Fibroblast of villous mesenchyme (primary cell): Measurements from ENCODE around the gene PSMA5. TPM values are rescaled to one million over a fixed set of nuclear protein-coding genes. Genes with fewer than 3 reads are reported as not detected.
A peak's percentile ranks its signal among the peaks of the same experiment; 100 is the strongest.

Experiments used
- DNase-seq: peaks from one replicate; pipeline ENCODE4 v3.0.0-alpha.2; 2010; ENCODE audit warnings: low read depth
- H3K4me3 ChIP-seq: 2 replicates; pipeline ENCODE4 v1.5.1; 2011; ENCODE audit warnings: low read depth, mild to moderate bottlenecking, low read length
- total RNA-seq: library from RNA; depleted of rRNA; stranded (reverse); fragments of >200 nt; gene quantifications from 2 replicates; pipeline ENCODE4 v1.2.3, GENCODE V29; 2012
- TF ChIP-seq, protein P1 (sequence below): IDR thresholded peaks from 2 replicates; pipeline ENCODE4 v1.5.1; 2012; ENCODE audit warnings: low read depth, mild to moderate bottlenecking, low read length; ENCODE audit not compliant: insufficient read depth

PSMA5 gene
- total RNA-seq, 1 donor, result 119 TPM

DNA sequence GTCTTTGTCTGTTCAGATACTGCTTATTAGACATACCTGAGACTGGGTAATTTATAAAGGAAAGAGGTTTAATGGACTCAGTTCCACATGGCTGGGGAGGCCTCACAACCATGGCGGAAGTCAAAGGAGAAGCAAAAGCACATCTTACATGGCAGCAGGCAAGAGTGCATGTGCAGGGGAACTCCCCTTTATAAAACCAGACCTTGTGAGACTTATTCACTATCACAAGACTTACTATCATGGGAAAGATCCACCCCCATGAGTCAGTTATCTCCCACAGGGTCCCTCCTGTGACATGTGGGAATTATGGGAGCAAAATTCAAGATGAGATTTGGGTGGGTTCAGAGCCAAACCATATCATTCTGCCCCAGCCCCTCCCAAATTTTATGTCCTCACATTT is 7.1 kb upstream of the PSMA5 start:
- TF ChIP-seq, protein P1, sequence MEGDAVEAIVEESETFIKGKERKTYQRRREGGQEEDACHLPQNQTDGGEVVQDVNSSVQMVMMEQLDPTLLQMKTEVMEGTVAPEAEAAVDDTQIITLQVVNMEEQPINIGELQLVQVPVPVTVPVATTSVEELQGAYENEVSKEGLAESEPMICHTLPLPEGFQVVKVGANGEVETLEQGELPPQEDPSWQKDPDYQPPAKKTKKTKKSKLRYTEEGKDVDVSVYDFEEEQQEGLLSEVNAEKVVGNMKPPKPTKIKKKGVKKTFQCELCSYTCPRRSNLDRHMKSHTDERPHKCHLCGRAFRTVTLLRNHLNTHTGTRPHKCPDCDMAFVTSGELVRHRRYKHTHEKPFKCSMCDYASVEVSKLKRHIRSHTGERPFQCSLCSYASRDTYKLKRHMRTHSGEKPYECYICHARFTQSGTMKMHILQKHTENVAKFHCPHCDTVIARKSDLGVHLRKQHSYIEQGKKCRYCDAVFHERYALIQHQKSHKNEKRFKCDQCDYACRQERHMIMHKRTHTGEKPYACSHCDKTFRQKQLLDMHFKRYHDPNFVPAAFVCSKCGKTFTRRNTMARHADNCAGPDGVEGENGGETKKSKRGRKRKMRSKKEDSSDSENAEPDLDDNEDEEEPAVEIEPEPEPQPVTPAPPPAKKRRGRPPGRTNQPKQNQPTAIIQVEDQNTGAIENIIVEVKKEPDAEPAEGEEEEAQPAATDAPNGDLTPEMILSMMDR, result no peak
- H3K4me3 ChIP-seq, result no peak overlapping the region
- DNase-seq, result no peak

DNA sequence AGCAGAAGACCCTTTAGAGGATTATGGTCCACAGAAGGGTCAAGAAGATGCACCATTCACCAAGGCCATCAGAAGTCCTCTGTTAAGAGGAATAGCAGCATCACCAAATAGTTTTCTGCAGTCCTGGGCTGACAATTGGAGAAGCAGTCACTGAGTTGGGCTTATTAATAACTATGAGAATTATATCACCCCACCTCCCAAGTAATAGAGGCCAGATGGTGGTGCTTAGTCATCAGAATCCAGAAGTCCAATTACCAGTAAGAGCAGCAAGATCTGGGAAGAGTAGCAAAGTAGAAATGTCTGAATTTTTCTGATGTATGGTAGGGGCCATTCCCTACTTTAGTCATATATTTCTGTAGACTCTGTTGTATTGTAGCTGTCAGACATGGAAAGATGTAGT is 6.1 kb upstream of the PSMA5 start:
- TF ChIP-seq, protein P1, result no peak
- no peak overlapping the region for H3K4me3 ChIP-seq
- DNase-seq, result no peak

DNA sequence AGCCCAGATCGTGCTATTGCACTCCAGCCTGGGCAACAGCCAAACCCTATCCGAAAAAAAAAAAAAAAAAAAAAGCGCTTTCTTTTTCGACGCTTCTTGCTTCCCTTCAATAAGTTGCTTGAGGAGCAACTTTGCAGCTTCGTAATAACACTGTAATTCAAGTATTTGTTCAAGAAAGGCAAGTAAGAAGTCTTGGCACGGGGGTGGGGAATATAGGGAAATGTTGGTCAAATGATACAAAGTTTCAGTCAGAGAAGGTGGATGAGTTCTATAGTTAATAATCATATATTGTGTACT is 871 bp upstream of the PSMA5 start:
- H3K4me3 ChIP-seq, result peak overlapping the region; percentile 88
- peak; percentile 32 for DNase-seq
- TF ChIP-seq, protein P1, result no peak

DNA sequence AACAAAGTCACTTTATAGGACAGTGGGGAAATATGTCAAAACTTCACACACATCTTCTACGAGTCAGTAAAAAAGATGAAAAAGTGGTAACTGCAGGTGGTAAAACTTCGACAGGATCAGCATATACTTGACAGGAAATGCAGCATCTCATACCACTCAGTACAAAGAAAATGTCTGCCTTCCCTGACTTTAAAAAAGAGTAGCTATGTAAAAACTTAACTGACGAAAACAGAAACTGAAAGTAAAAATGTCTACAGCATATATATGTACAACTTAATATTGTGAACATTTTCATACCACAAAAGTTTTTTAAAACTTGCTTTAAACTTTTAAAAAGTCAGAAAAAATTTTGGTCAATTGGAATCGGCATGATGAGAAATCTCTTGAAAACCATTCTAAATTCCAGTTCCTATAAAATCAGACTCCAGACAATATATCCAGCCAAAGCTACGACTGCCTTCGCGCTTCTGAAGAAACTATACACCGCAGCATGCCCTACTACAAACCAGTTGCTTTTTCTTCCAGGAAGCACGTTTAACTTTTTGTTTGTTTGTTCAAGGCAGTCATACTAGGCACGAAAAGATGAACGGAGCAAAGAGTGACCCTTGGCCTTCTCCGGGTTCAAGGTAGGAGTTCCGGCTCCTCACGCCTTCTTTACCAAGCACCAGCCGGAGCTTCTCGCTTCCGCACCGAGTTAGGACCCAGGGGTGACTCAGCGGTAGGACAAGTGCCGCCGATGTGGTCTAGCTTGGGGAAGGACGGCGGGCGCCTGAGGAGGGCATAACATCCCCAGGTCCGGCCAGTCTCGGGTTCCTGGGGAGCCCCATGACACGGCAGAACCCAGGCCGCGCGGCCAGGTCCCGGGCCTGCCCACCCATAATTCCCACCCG is 612 bp downstream of the PSMA5 start:
- TF ChIP-seq, protein P1, result no peak
- H3K4me3 ChIP-seq, result peak overlapping the region; percentile 88
- peak; percentile 70 for DNase-seq

DNA sequence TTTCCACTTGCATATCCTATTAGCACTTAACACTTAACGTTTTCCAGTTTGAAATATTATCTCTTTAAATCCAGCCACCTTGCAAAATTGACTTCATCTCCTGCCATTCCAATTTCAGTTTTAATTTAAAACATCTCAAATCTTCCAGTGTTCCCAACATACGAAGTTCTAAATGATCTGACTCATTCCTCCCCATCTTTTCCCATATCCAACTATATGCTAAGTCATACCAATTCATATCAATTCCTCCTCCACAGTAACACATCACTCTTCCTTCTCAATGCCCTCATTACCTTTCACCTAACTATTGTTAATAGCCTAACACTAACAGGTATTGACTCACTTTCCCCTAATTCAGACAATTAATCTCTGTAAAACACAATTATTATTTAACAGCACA is 2.8 kb downstream of the PSMA5 start:
- H3K4me3 ChIP-seq, result no peak overlapping the region

DNA sequence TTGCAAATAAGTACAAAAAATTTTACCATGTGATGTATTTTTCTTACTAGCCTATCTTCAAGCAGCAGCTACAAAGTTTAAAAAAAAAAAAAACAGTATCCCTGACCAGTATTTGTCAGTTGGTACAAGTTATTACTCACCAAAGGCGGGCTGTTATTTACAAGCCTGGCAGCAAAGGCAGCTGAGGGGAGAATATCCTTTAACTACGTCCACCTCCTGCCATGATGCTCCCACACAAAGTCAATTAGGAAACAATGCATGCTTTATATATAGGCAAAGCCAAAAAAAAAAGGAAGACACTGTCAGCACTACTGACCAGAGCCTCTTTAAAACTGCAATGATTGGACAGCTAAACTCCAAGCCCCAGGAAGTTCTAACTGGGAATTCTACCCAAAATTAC is 13.7 kb downstream of the PSMA5 start:
- TF ChIP-seq, protein P1, result no peak
- DNase-seq, result no peak
- H3K4me3 ChIP-seq, result no peak overlapping the region

More for the DNA sequence above, 2.8 kb downstream of the PSMA5 start:
- DNase-seq, result no peak
- TF ChIP-seq, protein P1, result no peak

DNA sequence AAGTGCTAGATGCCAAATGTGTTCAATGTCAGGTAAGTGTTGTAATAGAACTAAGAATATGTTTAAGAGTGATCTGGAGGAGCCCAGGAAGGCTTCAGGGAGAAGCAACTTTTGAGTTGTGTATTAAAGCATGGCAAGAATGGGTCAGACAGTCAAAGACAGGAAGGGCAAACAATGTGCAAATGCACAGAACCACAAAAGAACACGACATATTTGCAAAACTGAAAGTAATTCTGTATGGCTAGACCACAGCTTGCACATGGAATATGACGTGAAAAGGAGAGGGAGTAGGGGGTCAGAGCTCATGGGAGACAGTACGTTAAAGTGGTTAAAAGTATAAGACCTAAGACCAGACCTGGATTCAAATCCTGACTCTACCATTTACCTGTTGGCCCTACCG is 21.4 kb downstream of the PSMA5 start:
- TF ChIP-seq, protein P1, result no peak
- no peak for DNase-seq
- no peak overlapping the region for H3K4me3 ChIP-seq
